HG03097 (cell line): ENCODE measurements around the gene LHPP.
"Not testable (repeated sequence)": the region's sequence is repeated elsewhere in the genome, so short reads cannot be mapped to it uniquely, and the experiment has no call there.

Source experiments
- ATAC-seq: cut with Tn5 transposase; IDR thresholded peaks from one replicate; pipeline ENCODE4 v1.9.1; 2021; ENCODE audit not compliant: unreplicated experiment, low FRiP score

Gene LHPP

DNA sequence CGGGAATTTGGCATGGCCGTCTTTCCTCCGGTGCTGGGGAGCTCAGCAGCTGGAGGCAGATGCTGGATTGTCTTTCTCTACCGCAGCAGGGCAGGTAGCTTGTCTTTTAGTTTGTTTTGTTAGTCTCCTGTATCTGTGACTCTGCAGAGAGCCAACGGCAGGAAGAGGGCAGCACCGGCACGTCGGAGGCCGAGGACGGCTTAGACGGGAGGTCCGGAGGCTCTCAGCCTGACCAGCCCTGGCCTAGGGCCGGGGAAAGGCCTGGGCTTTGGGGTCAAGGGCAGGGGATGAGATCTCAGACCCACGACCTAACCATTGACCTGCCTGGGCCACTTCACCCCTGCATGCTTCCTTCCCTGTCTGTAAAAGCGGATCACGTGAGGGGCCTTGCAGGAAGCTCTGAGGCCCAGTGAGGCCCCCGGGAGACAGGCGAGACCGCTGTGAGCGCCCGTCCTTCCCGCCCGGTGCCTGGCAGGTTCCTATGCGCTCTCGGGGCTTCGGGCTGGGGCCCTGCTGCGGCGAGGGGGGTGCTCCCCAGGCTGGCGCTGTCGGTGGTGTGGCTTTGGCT lies 72.7 kb downstream of the LHPP start:
- no peak for ATAC-seq

DNA sequence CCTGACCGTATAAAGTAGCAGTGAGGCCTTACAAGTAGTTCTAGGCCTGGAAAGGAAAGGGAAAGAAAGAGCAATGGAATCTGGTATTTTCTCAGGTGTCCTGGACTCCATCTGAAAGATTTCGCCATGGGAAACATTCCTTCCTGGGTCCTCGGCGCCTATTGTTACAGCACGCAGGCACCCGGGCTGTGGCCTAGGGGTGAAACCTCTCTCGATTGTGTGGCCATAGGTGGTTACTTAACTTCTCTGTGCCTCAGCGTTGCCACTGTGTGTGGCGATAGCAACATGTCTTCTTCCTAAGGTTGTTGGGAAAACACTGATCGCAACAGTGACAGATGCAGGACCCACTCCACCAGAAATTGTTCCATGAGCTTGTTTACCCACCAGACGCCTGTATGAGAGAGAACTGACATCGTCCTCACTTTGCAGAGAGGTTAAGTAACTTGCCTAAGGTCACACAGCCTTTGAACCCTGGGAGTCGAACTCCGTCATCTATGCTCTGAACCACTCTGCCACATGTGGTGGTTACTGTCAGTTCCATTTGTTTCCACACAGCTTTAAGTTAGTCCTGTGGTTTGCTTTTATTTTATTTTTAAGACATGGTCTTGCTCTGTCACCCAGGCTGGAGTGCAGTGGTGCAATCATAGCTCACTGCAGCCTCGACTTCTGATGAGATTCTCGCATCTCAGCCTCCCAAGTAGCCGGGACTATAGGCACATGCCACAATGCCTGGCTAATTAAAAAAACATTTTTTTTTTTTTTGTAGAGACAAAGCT lies 73.4 kb downstream of the LHPP start:
- no peak for ATAC-seq

DNA sequence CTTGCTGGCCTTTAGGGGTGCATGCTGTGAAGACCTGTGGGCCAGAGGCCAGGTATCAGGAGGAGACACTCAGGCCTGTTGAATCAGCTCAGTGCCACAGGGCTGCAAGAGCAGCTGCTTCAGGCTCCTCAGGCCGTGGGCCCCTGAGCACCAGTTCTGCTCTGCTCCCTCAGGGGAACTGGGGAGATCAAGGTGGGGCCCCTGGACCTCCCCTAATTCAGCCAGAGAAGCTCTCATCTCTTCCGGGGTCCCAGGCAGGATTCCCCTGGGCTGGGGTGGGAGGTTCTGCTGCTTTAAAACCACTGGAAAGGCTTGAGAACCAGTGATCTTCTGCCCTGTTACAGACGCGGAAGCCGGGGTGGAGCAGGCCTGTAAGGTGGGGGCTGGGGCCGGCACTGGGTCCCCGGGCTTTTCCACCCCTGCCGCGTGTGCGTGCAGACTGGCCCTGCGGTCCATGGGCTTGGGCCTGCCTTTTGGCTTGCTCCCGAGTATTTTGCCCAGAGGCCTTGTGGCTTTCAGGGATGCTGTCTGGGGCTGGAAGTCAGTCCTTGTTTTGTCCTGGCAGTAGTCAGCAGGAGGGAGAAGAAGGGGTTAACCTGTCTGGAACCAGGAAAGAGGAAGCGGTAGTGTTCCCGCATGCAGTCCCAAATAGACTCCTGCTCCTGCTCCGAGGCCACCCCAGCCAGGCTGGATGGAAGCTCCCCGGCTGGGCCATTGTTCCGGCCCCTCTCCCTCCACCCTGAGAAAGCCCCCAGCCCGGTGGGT lies 74.3 kb downstream of the LHPP start:
- ATAC-seq = no peak

DNA sequence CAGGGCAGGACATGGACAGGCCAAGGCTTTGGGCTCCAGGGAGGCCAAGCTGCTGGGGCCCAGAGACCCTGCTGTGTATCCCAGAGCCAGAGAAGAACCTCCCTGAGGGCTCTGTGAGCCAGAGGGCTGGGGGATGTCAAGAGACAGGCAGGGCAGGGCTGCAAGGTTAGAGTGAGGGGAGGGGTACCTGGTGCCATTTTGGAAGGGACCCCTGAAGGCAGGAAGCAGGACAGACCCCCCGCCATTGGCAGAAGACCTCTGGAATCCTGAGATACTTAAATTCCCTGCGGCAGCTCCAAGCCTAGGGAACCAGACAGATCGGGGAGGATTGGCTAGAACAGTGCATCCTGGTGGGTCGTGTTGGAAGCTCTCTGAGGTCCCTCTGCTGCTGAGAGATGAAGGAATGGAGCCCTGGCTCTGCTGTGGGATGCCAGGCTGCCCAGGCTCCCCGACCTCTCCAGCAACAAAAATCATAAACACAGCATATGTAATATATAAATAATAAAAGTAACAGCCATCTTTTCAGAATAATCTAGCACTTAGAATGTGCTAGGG lies 75.0 kb downstream of the LHPP start:
- no peak for ATAC-seq

DNA sequence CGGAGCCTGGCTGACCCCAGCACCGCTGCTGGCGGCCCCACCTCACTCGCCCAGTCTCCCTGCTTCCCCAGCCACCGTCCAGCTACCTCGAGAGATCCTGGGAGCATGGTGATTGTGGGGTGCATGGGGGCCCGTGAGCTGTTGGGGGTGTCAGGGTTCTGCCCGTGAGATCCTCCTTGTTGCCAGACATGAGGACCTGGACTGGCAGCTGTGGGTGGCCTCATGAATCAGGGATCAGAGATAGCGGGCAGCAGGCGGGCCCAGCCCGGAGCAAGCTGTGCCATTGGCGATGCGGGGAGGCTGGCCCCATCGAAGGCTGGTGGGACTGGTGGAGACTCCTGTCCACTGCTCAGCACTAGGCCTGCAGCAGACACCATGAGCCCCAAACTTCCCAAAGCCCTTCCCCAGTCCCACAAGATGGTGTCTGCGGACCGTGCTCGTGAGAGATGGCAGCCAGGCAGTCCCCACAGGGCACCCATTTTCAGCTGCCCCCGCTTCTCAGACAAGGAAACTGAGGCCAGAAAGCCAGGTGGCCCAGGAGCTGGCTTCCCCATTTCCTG lies 75.6 kb downstream of the LHPP start:
- no peak for ATAC-seq

DNA sequence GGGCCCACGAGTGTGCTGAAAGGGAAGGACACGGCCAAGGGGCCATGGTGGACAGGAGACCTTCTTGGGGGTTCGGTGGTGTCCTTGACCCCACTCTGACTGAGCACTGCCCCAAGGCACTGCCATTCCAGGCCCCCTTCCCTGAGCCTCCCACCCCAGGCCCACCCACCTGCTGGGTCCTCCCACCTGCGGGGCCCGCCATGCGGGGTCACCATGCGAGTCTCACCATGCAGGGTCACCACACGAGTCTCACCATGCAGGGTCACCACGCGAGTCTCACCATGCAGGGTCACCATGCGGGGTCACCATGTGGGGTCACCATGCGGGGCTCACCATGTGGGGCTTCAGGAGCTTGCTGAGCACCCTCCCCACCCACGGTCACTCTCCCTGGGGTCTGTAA lies 76.3 kb downstream of the LHPP start:
- ATAC-seq = no peak

- ATAC-seq = no peak
Measured at GRCh38 chr10:124538706-124539105, 77.1 kb downstream of the LHPP start.

DNA sequence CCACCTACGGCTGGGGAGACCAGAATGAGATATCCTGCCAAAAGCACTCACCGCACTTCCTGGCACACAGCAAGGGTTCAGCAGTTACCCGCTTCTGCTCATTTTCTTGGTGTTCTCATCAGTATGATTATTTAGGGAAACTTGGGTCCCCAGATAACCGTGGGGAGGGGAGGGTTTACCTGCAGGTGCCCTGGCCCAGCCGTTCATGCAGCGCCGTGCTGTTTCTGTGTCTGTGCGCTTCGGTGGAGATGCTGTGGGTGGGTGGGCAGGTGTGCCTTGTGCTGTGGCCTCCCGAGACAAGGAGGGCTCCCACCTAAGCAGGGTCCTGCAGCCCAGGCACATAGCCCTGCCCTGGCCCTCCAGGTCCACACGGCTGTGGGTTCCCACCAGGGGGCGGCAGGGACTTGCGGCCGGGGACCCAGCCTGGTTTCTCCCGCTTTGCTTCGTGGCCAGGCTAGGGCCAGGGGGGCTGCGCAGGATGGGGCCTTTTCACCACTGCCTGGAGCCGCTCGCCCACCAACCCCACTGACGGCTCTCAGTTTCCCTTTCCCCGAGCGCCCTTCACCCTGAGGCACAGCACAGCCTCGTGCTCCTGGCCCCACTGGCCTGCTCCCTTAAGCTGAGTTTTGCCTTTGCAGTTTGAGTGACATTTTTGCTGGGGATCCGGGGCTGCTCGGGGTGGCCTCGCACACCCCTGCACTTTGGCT lies 78.5 kb downstream of the LHPP start:
- no peak for ATAC-seq

DNA sequence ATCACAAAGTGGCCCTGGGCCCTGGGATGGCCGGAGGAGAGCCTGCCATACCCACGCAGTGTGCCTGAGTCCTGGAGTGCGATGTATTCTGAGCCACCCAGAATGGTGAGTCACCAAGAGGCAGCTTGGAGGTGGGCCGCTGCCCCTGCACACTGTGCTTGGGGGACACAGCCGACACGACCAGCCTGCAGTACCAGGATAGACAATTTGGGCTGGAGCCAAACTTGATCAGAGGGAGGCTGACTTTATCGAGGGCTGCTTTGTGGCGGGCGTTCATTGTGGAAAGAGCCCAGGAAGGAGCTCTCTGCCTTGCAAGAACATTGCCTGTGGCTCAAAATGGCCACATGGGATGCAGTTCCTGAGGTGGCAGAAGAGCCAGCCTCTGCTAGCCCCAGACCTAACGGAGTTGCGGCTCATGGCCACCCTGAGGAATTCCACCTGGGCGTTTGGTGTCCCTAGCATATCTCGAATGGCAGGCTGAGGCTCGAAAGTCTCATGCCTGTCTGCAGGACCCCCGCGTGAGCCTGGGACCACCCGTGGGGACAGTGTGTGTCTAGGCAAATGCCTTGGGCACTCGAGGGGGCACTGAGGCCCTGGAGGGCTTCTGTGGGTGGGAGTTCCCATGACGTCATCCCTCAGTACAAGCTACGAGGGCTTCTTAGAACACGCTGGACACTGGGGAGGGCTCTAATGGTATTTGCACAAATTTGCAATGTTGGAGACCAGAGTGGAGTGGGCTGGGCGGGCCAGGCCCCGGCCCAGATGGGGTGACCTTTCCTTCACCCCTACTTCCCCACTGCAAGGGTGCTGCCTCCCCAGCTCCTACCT lies 79.7 kb downstream of the LHPP start:
- no peak for ATAC-seq

- ATAC-seq = no peak
Measured at GRCh38 chr10:124542336-124542735, 80.7 kb downstream of the LHPP start.

GRCh38 chr10:124543146-124543545 lies 81.5 kb downstream of the LHPP start:
- ATAC-seq = no peak

DNA sequence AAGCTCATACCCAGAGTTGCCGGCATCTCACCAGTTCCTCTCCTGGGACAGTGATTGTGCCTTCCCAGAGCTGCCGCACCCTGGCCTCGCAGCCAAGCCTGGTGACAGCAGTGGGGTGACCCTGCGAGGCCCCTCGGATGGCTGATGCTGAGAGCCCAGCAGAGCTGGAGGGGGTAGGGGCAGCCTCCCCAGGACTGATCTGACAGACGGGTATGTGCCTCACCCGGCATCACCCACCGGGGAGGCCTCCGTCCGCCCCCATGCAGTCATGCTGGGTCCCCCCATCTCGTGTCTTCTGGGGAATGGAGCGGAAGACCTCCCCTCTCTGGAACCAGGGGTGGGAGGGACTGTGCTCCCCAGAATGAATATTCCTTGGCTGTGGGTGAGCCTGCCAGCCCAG lies 82.3 kb downstream of the LHPP start:
- no peak for ATAC-seq

- no peak for ATAC-seq
Measured at GRCh38 chr10:124544711-124545110, 83.1 kb downstream of the LHPP start.

DNA sequence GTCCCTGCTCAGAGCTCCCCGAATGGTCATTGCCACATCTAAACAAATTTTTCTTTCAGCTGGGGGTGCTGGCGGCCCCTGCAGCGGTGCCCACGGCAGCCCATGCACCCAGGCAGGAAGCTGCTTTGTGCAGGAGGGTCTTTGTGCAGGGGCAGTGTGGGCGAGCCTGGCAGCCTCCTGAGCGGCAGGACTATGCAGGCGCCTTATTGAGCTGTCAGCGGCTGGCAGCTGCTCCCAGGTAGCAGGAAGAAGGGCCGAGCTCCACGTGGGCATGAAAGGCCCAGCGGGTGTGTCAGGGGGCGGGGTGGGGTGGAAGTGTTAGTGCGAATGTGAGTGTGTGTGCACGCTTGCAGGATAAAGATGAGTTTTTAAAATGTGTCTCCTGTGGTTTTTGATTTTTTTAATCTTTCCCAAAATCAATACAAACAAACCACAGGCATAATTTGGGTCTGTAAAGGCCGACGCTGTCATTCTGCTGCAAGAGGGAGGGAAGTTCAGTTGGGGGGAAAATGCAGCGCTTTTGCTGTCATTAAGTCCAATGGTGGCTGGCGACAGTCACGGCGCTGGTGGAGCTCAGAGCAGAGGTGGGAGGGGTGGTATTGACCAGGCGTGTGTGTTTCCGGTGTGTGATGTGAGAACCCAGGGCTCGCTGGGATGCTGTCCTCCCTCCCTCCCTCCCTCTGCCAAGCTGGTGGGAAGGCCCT lies 83.9 kb downstream of the LHPP start:
- no peak for ATAC-seq

DNA sequence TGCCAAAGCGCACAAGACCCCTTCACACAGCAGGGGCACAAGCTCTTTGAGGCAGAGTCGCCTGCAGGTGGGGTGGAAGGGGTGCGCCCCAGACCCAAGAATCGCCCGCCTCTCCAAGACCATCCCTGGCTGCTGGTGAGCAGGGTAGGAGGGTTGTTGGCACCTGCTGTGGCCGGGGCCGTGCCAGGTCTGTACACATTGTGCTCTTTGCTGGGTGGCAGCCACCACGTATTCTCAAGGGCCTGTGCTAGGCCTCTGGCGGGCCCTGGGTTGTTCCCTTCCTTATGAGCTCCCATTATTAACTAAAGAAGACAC lies 84.4 kb downstream of the LHPP start:
- ATAC-seq = no peak

DNA sequence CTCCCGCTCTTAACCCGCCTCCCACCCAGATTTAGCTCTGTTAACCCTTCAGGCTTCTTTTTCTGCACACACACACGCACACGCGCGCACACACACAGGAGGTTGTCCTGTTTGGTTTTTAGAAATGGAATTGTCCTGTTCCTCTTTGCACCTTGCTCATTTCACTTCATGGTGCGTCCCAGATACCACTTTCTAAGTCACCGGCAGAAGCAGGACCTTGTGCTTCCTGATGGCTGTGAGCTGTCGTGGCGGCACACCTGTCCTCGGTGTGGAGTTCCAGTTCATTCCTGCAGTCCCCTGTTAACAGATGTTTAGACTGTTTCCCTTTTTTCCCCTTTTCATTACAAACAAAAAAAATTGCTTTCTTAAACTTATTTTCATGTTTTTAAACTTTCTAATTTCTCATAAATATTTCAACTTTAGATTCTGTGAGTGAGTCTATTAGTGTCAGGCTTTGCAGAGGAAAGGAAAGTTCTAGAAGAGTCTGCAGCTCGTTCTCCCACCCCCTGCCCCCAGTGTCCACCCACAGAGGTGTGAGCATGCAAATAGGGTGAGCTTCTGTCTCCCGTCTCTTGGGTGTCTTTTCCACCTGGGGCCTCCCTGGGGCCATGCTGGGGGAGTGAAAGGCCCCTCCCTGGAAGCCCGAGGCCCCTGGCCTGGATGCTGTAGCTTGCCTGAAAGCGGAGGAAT lies 85.5 kb downstream of the LHPP start:
- no peak for ATAC-seq

- no peak for ATAC-seq
Measured at GRCh38 chr10:124547647-124548168, 86.1 kb downstream of the LHPP start.

DNA sequence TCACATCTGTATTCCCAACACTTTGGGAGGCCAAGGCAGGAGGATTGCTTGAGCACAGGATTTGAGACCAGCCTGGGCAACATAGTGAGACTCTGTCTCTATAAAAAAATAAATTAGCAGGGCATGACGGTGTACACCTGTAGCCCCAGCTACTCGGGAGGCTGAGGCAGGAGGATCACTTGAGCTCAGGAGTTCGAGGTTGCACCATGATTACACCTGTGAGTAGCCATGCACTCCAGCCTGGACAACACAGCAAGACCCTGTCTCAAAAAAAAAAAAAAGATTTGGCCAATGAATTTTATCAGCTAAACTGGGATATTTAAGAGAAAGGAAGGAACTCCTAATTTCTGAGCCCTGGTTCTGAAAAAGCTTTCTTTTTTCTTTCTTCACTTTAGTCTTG lies 87.5 kb downstream of the LHPP start:
- not testable (repeated sequence) for ATAC-seq
